Stimulated activated CD8-positive, alpha-beta memory T cell treated with anti-CD3 and anti-CD28 coated beads, Interleukin-4, amount 100 ng/mL, for 4 hours (primary cell): ENCODE results near the gene CYTH1.
"Not testable (repeated sequence)": the region's sequence is repeated elsewhere in the genome, so short reads cannot be mapped to it uniquely, and the experiment has no call there.

Source experiments
- DNase-seq, 2 donors: peaks; one replicate each; pipeline ENCODE4 v3.0.0-alpha.2; 2020; ENCODE audit warnings: low read depth in 2 of 2, low spot score in 1 of 2

The CYTH1 gene

DNA sequence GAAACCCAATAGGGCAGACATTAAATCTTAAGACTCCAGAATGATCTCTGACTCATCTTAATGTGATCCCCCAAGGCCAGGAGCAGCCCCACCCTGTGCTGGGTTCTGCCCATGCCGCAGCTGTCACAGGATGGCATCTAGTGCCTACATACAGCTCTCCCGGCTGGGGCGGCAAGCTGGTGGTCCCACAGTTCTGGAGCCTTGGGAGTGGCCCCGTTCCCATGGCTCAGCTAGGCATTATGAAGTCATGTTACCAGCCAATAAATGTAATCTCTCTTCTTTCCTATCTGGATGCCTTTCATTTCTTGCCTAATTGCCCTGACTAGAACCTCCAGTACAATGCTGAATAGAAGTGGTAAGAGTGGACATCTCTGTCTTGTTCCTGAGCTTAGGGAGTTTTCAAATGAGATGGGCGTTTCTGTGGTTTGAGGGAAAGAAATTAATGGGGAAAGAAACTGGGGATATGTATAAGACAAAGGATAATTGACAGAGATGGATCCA is 109.2 kb downstream of the CYTH1 start:
- DNase-seq: no peak

DNA sequence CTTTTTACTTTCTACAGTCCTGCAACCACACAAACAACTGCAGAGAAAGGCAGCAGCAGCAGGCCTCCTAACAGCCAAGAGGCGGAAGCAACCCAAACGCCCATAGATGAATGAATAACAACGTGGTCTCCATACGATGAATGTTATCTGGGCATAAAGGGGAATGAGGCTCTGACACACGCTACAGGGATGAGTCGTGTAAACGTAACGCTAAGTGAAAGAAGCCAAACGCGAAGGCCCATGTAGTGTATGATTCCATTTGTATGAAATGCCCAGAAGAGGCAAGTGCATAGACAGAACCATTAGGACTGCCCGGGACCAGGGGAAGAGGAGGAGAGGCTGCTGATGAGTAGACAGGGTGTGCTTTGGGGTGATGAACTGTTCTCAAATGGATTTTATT is 110.1 kb downstream of the CYTH1 start:
- DNase-seq: no peak

DNA sequence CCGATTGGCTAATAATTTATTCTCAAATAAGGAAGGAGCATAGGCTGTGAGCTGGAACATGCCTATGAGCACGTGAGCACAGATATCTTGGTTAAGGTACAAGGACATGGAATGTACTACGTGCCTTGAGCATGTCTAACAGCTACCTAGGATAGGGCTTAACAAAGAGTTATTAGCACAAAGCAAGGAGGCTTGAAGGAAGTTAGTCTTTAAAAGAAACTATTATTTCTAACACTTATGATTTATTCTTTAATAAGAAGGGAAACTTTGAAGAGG is 110.4 kb downstream of the CYTH1 start:
- not testable (repeated sequence) for DNase-seq

DNA sequence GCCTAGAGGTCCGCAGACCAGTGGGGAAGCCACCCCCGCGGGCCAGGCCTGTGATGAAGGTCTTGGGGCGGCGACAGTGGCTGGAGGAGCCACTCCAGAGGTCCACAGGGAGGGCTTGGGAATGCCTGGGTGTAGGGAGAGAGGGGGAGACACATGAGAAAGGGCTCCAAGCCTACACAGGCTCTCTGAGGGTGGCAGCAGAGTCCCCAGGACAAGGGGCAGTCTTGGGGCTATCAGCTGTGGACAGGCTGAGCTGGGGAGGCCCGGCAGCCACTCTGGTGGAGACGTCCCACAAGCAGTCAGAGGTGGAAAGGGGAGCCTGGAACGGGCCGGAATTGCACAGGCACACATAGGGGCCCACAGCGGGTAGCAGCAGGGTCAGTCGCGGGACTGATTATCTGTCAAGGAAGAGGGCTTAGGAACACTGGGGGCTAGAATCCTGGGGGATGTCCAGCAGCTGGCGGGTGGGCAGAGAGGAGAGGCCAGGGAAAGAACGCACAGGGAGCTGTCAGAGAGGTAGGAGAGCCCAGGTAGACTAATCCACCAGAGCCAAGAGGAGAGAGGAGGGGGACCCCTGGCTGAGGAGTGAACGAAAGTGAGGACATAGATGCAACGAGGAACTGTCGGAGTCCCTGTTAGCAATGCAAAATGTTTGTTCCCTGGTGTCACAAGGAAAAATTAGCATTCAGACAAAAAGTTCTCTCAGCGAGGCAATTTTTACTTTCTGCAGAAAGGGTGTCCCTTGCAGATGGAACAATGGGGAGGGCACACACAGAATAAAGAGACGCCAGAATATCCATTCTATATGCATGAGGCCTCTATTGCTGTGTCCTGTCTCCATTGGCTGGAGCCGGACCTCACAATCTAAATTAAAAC is 111.0 kb downstream of the CYTH1 start:
- no peak for DNase-seq

DNA sequence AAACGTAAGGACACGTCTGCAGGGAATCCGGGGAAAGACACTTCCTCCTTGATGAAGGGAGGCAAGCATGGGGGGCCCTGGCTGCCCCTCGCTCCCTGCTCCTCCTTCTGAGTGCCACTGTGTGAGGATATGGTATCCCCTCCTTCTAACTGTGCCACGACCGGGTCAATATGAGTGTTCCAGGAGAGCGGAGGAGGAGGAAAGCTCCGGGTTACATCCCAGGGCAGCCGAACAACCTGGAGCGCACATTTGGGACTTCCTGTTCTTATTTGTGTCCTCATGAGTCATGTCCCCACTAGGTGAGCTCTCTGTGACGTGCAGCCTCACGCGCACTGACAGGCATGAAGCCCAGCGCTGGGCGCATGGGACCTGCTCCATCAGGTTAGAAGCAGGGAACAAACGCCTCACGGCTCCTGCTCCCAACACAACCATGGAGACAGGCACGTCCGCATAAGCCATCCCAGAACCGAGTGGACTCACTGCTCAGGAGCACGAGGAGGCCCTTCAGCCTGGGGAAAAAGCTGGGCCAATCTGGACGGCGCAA is 112.0 kb downstream of the CYTH1 start:
- no peak for DNase-seq

DNA sequence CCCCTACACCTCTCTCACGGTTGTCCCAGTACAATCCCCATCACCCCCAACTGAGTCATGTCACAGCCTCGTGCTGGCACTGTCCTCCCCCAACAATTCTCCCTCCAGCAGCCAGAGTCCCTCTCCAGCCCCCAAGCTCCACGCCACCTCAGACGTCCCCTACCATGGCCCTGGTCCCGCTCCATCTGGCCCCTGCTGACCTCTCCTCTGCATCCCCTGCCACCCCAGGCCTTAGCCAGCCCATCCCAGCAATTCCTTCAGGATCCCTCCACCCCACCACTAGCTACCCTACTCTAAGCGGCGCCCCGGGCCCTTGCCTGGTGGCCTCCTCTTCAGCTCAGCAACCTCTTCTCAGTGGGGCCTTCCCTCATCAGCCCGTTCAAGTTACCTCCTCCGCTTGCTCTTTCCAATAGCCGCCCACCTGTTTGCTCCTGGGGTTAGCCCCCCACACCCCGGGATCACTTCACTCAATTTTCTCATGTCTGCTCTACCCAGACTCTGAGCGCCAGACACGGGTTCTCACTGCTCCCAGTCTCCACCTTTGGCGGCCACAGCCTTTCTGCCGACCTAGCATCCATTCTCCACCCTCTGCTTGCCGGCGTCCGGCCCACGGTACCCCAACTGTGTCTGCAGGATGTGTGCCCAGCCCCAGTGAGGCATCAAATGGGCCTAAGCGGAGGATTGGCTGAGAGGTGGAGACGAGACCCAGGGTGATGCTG is 112.7 kb downstream of the CYTH1 start:
- no peak for DNase-seq

DNA sequence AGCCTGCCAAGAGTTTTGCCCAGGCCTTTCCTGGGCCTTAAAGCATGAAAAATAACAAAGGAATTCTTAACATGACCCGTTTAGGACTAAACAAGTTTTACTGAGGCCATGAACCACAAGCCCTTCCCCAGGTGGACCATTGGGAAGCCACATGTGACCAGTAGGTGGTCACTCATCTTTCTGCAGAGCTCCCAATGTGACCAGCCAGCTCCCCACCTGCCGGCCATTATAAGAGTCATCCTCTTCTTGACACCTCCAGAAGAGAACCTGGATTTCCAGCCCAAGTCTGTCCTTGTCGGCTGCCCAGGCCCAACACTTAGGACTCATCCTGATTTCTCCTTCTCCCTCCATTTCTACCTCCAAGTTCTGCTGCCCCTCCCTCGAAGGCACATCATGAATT is 113.2 kb downstream of the CYTH1 start:
- no peak for DNase-seq

DNA sequence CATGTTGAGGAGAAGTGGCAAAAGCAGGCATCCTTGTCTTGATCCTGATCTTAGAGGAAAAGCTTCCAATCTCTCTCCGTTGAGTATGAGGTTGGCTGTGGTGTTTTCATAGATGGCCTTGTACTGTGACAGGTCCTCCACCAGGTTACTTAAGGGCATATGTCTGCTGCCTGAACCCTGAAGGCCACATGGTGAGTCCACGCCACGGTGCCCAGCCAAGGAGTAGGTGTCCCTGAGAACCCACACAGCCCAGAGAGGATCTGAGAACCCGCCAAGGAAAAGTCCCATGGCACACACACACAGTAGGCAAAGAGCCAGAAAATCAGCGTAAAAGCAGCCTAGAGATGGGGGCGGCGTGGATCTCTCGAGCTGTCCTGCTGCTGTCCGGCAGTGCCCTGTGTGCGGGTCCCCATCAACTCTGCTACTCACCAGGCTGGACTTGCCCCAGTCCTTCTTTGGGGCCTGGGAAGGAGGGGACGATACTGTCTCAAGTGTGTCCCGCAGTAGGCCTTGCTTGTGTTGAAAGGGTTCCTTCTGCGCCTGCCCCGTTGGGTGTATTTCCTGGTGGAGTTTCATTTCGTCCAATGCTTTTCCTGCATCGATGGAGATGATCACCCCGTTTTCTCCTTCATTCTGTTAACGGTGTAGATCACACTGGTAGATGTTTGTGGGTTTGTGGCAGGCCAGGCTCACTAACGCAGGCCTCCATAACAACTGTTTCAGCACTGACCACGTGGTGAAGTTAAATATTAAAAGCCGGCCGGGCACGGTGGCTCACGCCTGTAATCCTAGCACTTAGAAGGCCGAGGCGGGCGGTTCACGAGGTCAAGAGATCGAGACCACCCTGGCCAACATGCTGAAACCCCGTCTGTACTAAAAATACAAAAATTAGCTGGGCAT is 114.1 kb downstream of the CYTH1 start:
- DNase-seq: no peak

DNA sequence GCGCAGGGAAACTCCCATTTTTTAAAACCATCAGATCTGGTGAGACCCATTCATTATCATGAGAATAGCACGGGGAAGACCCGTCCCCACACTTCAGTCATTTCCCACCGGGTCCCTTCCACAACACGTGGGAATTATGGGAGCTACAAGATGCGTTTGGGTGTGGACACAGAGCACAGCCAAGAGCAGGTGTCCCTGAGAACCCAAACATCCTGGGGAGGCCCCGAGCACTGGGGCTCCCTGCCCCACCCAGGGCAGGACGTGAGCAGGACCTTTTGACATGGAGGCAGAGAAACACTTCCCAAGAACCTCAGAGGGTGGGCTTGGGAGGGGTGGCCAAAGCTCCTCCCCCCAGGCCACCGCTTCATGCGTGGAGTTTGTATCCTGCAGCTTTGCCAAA is 115.0 kb downstream of the CYTH1 start:
- DNase-seq: no peak

DNA sequence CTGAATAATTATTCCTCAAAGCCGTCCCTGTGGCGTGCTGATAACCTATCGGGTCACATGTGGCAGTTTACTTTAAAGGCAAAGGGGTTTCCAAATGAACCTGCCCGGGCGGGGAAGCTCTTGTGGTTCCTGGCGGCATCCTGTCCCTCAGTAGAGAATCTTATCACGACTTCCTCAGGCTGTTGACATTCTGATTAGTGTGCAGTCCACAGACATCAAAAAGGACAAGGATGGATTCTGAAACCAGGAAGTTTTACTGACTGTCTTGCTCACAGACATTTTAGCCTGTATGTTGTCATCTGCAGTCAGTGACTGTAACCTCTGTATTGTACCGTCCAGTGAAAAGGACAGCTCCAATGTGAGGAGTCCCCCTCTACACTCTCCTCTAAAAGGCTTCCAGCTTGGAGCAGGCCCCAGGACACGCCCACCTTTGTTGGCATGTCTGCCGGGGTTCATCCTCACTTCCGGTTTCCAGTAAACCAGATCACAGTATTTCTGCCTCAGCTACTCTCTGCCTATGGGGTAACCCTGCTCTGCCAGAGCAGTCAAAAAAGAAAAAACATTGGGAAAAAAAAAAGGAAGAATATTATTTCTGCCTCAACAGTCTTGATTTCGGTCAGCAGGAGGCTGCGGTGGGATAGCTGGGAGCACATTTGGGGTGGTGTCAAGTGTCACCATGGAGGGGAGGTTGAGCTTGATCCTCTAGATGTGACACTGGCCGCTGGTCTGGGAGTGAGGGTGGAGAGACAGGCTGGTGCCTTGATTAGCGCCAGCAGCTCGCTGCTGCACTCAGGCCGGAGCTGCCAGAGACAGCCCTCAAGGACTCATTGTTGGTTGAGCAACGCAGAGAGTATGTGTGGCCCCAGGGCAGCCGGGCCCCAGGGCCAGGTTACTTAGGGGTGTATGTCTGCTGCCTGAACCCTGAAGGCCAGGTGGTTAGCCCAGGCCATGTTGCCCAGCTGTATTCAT is 115.8 kb downstream of the CYTH1 start:
- DNase-seq: peak in 1 of 2 donors; percentile 7

DNA sequence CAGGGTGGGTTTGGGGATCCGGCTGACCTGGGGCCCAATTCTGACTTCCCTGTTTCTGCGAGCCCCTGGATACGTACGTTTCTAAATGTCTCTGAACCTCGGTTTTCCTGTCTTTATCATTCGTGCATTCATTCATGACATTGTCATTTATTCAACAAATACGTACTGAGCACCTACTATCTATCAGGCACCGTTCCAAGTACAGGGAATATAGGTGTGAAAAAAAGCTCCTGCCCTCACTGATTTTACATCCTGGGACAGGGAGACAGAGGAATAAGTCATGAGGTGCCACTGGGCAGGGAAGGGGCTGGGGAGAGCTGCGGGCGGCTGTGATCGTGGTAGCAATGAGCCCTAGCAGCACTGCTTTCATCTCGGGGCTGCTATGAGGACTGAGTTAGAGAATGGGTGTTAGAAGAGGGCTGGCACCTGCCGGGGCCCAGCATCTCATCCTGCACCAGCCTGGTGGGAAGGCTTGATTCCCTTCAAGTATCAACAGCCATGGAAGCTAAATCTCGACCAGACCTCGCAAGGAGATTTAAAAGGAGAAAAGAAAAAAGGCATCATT is 116.6 kb downstream of the CYTH1 start:
- DNase-seq: no peak

DNA sequence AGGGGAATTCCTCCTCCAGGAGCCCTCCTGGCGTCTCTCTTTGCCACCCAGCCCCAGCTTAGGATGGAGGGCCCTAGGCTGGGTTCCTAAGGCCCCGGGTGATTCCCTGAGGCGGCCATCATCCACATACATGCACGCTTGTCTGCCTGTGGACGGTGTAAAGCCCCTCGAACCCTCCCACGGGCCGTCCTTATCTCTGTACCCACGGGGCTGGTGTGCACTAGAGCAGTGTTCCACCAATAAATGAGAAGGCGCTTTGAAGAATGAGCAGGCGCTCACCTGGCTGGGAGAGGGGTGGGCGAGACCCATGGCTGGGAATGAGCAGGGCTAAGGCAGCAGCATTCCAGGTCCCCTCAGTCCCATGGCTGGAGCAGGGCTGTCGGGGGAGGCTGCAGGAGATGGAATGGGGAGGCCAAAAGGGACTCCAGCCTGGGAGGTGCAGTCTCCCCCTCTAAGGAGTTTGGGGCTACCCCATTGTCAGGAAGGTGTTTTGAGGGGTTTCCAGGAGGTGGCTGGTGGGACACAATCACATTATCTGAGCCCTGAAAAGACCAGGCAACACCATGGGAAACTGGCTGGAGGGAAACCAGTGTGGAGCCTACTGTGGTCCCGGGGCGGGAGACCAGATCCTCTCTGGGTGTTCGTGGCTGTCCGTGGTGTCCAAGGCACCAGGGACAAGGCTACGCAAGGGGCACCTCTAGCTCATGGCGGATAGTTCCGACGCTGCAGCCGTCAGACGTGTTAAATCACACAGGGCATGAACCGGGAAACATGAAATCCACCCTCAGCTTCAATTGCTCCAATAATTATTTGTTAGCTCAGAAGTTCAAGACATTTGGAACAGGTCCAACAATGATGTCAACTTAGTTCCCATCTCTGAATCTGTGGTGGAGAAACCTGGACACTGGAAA is 117.3 kb downstream of the CYTH1 start:
- DNase-seq: no peak

DNA sequence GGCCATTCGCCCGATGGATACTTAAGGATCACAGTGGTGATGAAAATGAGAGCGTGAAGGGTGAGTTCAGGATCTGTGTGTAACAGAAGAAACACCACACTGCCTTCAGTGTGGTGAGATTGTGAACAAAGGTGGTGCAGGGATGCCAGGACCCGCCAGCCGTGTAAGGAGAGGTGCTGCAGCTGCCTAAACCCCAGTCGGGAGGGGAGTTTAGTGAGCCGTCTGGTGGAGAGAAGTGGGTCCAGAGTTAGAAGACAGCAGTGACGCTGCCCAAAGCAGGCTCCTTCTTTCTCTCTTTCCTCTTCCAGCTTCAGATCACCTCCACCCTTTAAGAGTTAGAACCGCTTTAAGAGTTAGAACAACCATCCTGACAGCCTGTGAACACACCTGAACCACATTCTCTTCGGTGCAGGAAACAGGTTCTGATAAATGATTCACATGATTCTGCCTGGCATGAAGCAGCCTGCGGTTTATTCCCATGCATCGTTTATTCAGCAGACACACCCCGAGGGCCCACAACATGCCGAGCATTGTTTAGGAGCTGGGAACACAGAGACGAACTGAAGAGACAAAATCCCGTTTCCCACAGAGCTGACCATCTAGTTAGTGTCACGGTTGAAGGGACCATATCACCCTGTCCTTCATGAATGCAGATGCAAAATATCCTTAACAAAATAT is 120.8 kb downstream of the CYTH1 start:
- no peak for DNase-seq

DNA sequence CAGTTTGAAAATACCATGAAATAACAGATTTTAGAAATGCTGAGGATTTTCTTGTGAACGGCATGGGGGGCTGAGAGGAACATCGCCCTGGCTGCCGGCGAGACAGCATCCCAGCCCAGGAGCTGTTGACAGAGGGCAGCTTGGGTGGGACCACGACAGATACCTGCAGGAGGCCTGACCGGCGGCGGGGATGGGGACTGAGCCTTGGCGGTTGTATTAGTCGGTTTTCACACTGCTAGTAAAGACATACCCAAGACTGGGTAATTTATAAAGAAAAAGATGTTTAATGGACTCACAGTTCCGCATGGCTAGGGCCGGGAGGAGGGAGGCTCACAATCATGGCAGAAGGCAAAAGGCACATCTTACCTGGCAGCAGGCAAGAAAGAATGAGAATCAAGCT is 122.5 kb downstream of the CYTH1 start:
- DNase-seq: no peak

DNA sequence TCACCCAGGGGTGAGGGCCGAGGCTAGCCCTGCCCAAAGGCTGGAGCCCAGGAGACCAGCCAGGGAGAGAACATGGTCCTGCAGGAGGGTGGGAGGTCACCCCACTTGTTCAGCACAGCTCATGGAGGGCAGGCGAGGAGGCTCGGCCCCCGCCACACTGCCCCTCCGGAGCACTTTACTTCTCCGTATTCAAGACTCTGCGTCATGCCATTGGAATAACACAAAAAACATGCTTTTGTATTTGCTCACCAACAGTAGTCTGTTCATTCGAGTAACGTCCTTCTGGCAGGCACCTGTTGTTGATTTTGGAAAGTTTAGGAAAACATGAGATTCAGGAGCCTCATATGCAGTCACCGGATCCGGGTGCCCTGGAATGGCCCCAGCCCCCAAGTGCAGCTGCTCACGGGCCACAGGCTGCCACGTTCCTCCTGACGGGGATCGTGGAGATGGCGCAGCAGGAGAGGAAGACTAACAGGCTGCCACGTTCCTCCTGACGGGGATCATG is 123.7 kb downstream of the CYTH1 start:
- DNase-seq: no peak

DNA sequence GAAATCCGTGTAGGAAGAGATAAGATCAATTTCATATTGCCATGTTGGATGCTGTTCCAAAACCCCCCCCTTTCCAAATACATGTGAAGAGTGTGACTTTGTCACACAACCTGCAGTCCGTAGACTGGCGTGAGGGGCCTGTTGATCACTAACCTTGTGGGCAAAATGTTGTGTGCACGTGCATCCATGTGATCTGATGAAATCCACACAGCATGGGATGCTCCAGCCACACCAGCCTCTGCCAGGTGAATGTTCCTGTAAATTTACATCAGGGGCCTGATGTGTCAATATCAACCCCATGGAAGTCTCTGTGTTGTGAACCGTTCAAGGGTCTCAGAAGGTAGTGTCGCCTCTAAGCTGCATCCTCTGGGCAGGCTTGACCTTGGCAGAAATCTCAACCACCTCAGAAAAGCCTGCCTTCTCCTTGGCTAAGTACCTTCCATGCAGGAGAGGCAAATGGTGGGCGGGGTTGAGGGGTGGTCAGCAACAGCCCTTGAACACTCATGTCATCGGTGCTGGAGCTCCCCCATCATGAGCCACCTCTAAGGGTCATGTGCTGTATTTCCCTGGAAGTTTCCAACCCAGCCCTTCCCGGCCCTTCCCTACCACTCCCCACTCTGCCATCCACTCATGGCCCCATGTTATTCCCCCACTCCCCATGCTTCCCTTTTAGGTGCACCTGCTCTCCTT is 126.7 kb downstream of the CYTH1 start:
- DNase-seq: no peak

DNA sequence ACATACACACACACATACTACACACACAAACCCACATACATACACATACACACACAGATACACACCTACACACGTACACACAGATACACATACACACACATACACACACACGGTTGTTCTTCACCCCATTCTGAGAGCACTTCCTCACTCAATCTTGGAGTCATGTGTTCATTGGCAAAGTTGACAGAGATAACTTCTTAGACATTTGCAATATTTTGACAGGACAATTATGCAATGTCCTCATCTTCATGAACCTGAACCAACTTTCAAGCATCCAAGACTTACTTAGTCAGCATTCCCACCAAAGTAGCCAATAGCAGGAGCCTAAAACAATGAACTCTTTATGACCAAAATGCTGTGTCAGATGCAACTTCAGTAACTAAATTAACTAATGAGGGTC is 127.7 kb downstream of the CYTH1 start:
- no peak for DNase-seq
